Measurements from ENCODE around the gene SORCS2.

GRCh38 chr4:7609316-7609715 lies 417.0 kb downstream of the SORCS2 start:
- no peak for TF ChIP-seq CTCF (IDR thresholded peaks at IDR 0.05)
- TF ChIP-seq POLR2A (IDR thresholded peaks at IDR 0.05), result no peak

All from uterus (tissue), 2 donors.